AG09309 (cell line): Measurements from ENCODE around the gene ACAP2.

ENCODE experiments used
- DNase-seq: peaks from one replicate; pipeline ENCODE4 v3.0.0-alpha.2; 2010; ENCODE audit warnings: low read depth
- H3K4me3 ChIP-seq: 2 replicates; pipeline ENCODE4 v1.5.1; 2011; ENCODE audit warnings: mild to moderate bottlenecking, low read depth, low read length, moderate library complexity; ENCODE audit not compliant: control insufficient read depth
- TF ChIP-seq, protein P1 (sequence below): IDR thresholded peaks from 2 replicates; pipeline ENCODE4 v1.5.1; 2011; ENCODE audit warnings: mild to moderate bottlenecking, low read depth, low read length, inconsistent platforms; ENCODE audit not compliant: insufficient read depth, control insufficient read depth; ENCODE audit errors: missing control alignments

Gene ACAP2

DNA sequence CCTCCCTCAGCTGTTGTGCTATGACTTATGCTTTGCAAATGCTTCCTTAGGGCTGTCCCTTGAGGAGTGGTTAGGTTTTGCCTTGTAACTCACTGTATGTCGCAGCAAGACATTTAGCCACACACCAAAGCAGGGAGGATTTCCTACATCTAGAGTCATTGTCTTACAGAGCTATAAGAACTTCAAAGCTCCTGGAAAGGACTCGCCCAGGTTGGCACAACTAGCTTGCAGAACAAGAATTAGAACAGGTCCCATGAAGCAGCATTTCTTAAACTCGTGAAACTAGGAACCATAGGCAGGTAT lies 19.4 kb upstream of the ACAP2 start:
- DNase-seq, result no peak
- TF ChIP-seq, protein P1, sequence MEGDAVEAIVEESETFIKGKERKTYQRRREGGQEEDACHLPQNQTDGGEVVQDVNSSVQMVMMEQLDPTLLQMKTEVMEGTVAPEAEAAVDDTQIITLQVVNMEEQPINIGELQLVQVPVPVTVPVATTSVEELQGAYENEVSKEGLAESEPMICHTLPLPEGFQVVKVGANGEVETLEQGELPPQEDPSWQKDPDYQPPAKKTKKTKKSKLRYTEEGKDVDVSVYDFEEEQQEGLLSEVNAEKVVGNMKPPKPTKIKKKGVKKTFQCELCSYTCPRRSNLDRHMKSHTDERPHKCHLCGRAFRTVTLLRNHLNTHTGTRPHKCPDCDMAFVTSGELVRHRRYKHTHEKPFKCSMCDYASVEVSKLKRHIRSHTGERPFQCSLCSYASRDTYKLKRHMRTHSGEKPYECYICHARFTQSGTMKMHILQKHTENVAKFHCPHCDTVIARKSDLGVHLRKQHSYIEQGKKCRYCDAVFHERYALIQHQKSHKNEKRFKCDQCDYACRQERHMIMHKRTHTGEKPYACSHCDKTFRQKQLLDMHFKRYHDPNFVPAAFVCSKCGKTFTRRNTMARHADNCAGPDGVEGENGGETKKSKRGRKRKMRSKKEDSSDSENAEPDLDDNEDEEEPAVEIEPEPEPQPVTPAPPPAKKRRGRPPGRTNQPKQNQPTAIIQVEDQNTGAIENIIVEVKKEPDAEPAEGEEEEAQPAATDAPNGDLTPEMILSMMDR, result no peak
- H3K4me3 ChIP-seq, result no peak overlapping the region

DNA sequence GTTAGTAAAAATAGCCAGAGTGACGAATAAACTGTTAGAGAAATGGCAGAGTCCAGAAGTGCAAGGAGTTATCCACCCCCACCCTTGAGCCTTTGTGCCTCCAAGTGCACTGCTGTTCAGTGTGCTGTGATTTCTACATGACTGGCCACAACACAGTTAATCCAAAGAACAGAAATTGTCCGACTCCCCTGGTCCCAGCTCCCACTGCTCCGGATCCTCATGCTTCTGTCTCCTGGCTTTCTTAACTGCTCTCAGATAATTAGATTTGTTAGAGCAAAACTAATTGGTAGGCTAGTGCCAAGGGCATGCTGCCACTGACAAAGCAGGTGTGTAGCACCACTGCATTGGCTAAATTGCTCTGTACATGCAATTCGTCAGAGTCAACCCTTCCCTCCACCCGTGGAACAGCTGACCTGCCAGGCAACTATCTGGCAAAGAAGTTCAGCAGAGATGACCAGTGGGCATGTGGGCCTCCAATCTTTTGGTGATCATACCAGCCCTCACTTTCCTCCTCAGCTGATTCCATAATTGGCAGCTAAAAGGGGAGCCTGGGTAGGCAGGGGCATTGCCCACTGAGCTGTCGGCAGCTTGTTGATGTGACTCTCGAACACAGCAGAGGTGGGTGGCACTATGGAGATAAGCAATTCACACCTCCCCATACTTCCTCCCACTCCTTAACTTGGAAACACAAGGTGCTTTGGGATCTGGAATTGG lies 18.9 kb upstream of the ACAP2 start:
- H3K4me3 ChIP-seq, result no peak overlapping the region
- TF ChIP-seq, protein P1, result no peak
- DNase-seq, result no peak

- no peak overlapping the region for H3K4me3 ChIP-seq
- TF ChIP-seq, protein P1, result no peak
- DNase-seq, result no peak
Measured at GRCh38 chr3:195460091-195460713, 17.4 kb upstream of the ACAP2 start.

- DNase-seq, result no peak
- TF ChIP-seq, protein P1, result no peak
- H3K4me3 ChIP-seq, result no peak overlapping the region
Measured at GRCh38 chr3:195458316-195458717, 15.5 kb upstream of the ACAP2 start.

DNA sequence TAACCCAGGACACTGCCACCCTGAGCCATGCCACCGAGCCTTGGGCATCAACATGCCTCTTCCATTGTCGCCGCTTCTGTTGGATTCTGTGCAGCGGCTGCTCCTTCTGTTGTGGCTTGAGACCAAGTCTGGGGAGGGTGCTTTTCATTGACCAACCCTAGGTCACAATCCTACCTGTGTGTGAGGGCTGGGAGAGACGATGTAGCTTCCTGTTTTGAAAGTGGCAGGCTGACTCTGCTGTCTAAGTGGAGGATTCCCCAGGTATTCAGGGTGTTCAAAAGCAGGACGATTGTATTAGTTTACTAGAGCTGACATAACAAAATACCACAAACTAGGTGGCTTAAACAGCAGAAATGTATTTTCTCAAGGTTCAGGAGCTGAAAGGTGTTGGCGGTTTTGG lies 13.0 kb upstream of the ACAP2 start:
- H3K4me3 ChIP-seq, result no peak overlapping the region
- DNase-seq, result no peak
- TF ChIP-seq, protein P1, result no peak

- no peak overlapping the region for H3K4me3 ChIP-seq
- no peak for DNase-seq
- TF ChIP-seq, protein P1, result no peak
Measured at GRCh38 chr3:195453236-195453635, 10.4 kb upstream of the ACAP2 start.
